Measurements from ENCODE around the gene TBC1D24.

The TBC1D24 gene

DNA sequence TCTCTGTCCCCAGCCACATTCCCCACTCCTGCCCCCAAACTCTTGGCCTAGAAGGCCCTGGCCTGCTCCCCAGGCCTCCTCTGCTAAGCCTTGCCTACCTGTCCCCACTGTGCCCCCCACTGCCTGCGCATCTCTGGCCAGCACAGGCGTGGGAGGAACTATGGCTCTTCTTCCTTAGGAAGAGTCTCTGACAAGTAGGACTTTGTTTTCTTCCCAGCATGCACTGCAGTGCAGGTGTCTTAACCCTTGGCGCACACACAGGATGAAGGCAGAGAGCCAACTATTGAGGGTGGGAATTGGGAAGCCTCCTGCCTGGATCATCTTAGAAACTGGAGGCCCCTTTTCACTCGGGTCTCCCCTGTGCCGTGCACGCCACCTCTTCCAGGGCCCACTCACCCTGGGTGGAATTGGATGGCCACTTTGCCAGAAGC is 48.9 kb downstream of the TBC1D24 start:
- Histone ChIP-seq H3K4me3 (ENCODE audit: low read length) (no peak overlapping the region), H4K20me1 (ENCODE audit: insufficient read depth, low read length) (no peaks in the 10 kb centered on the region), H3K9ac (ENCODE audit: low read length) (no peak overlapping the region), H3K9me3 (replicated peaks; ENCODE audit: insufficient read depth, low read length) (no peaks in the 10 kb centered on the region), H3K27me3 (replicated peaks; ENCODE audit: insufficient read depth, low read length) (no peaks in the 10 kb centered on the region), H3K4me1 (ENCODE audit: low read length) (no peaks in the 10 kb centered on the region), H3K4me2 (ENCODE audit: low read depth, low read length) (no peak overlapping the region), H3K27ac (ENCODE audit: low read length) (no peak overlapping the region), H2AFZ (ENCODE audit: low read length) (no peak overlapping the region), H3K9me2 (replicated peaks; ENCODE audit: insufficient read depth, low read length) (no peaks in the 10 kb centered on the region), H3F3A (ENCODE audit: insufficient read depth, low read length) (peaks cover 13% of the 10 kb centered on the region), H3K79me2 (ENCODE audit: low read length) (peaks cover 68% of the 10 kb centered on the region), H3K36me3 (replicated peaks; ENCODE audit: insufficient read depth, low read length) (no peaks in the 10 kb centered on the region)
- DNase-seq = no peak
- TF ChIP-seq EZH2 (optimal IDR thresholded peaks at IDR 0.05; ENCODE audit: low read depth, low read length) (no peak), EZH2phosphoT487 (IDR thresholded peaks at IDR 0.05; ENCODE audit: low read length) (no peak)
- TF ChIP-seq, protein P1, sequence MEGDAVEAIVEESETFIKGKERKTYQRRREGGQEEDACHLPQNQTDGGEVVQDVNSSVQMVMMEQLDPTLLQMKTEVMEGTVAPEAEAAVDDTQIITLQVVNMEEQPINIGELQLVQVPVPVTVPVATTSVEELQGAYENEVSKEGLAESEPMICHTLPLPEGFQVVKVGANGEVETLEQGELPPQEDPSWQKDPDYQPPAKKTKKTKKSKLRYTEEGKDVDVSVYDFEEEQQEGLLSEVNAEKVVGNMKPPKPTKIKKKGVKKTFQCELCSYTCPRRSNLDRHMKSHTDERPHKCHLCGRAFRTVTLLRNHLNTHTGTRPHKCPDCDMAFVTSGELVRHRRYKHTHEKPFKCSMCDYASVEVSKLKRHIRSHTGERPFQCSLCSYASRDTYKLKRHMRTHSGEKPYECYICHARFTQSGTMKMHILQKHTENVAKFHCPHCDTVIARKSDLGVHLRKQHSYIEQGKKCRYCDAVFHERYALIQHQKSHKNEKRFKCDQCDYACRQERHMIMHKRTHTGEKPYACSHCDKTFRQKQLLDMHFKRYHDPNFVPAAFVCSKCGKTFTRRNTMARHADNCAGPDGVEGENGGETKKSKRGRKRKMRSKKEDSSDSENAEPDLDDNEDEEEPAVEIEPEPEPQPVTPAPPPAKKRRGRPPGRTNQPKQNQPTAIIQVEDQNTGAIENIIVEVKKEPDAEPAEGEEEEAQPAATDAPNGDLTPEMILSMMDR (IDR thresholded peaks at IDR 0.05; ENCODE audit: low read length) = no peak

- no peaks in the 10 kb centered on the region for H3K4me1 ChIP-seq (ENCODE audit: low read length)
- H3K4me2 ChIP-seq (ENCODE audit: low read depth, low read length) = no peak overlapping the region
- peaks cover 13% of the 10 kb centered on the region for H3F3A ChIP-seq (ENCODE audit: insufficient read depth, low read length)
- H3K9me3 ChIP-seq (replicated peaks; ENCODE audit: insufficient read depth, low read length) = no peaks in the 10 kb centered on the region
- H3K9me2 ChIP-seq (replicated peaks; ENCODE audit: insufficient read depth, low read length) = no peaks in the 10 kb centered on the region
- no peak overlapping the region for H3K4me3 ChIP-seq (ENCODE audit: low read length)
- TF ChIP-seq EZH2 (optimal IDR thresholded peaks at IDR 0.05; ENCODE audit: low read depth, low read length) (no peak), EZH2phosphoT487 (IDR thresholded peaks at IDR 0.05; ENCODE audit: low read length) (no peak)
- TF ChIP-seq, protein P1 (IDR thresholded peaks at IDR 0.05; ENCODE audit: low read length) = no peak
- no peaks in the 10 kb centered on the region for H3K27me3 ChIP-seq (replicated peaks; ENCODE audit: insufficient read depth, low read length)
- DNase-seq = no peak
- no peak overlapping the region for H3K9ac ChIP-seq (ENCODE audit: low read length)
- H3K36me3 ChIP-seq (replicated peaks; ENCODE audit: insufficient read depth, low read length) = no peaks in the 10 kb centered on the region
- no peak overlapping the region for H3K27ac ChIP-seq (ENCODE audit: low read length)
- no peaks in the 10 kb centered on the region for H4K20me1 ChIP-seq (ENCODE audit: insufficient read depth, low read length)
- no peak overlapping the region for H2AFZ ChIP-seq (ENCODE audit: low read length)
- peaks cover 62% of the 10 kb centered on the region for H3K79me2 ChIP-seq (ENCODE audit: low read length)
Observed at GRCh38 chr16:2524339-2524938, 49.5 kb downstream of the TBC1D24 start.

GRCh38 chr16:2526135-2526534 is 51.2 kb downstream of the TBC1D24 start:
- H3K27ac ChIP-seq (ENCODE audit: low read length) = no peak overlapping the region
- H3K79me2 ChIP-seq (ENCODE audit: low read length) = peaks cover 51% of the 10 kb centered on the region
- H3K4me2 ChIP-seq (ENCODE audit: low read depth, low read length) = no peak overlapping the region
- H3K27me3 ChIP-seq (replicated peaks; ENCODE audit: insufficient read depth, low read length) = no peaks in the 10 kb centered on the region
- H3K9me3 ChIP-seq (replicated peaks; ENCODE audit: insufficient read depth, low read length) = no peaks in the 10 kb centered on the region
- no peak overlapping the region for H3K9ac ChIP-seq (ENCODE audit: low read length)
- no peak for DNase-seq
- H2AFZ ChIP-seq (ENCODE audit: low read length) = no peak overlapping the region
- no peaks in the 10 kb centered on the region for H4K20me1 ChIP-seq (ENCODE audit: insufficient read depth, low read length)
- peaks cover 10% of the 10 kb centered on the region for H3F3A ChIP-seq (ENCODE audit: insufficient read depth, low read length)
- H3K4me1 ChIP-seq (ENCODE audit: low read length) = peaks cover 8% of the 10 kb centered on the region
- TF ChIP-seq, protein P1 (IDR thresholded peaks at IDR 0.05; ENCODE audit: low read length) = no peak
- TF ChIP-seq EZH2 (optimal IDR thresholded peaks at IDR 0.05; ENCODE audit: low read depth, low read length) = no peak
- no peak for TF ChIP-seq EZH2phosphoT487 (IDR thresholded peaks at IDR 0.05; ENCODE audit: low read length)
- H3K9me2 ChIP-seq (replicated peaks; ENCODE audit: insufficient read depth, low read length) = no peaks in the 10 kb centered on the region
- no peaks in the 10 kb centered on the region for H3K36me3 ChIP-seq (replicated peaks; ENCODE audit: insufficient read depth, low read length)
- no peak overlapping the region for H3K4me3 ChIP-seq (ENCODE audit: low read length)

All from MM.1S (cell line).